Mesendoderm (in vitro differentiated cells): Measurements from ENCODE around the gene ZNRF1.
"Not testable (repeated sequence)": the region's sequence is repeated elsewhere in the genome, so short reads cannot be mapped to it uniquely, and the experiment has no call there.

Experiments used
- DNase-seq: peaks from one replicate; pipeline ENCODE4 v3.0.0; 2013
- H2AK5ac ChIP-seq: 2 replicates; pipeline ENCODE4 v1.6.1; 2013; ENCODE audit warnings: low read length, inconsistent platforms
- H2BK120ac ChIP-seq: 2 replicates; pipeline ENCODE4 v1.6.1; 2013; ENCODE audit warnings: low read depth, mild to moderate bottlenecking, low read length, moderate library complexity, mixed read lengths
- H2BK15ac ChIP-seq: replicated peaks from 2 replicates; pipeline ENCODE4 v1.6.1; 2013; ENCODE audit warnings: low read depth, mild to moderate bottlenecking, moderate library complexity
- H2BK5ac ChIP-seq: 2 replicates; pipeline ENCODE4 v1.6.1; 2013; ENCODE audit warnings: low read length, inconsistent platforms
- H3K18ac ChIP-seq: 2 replicates; pipeline ENCODE4 v1.6.1; 2013; ENCODE audit warnings: mild to moderate bottlenecking, low read length, mixed read lengths
- H3K23ac ChIP-seq: one replicate; pipeline ENCODE4 v1.6.1; 2013; ENCODE audit warnings: low read length
- H3K27ac ChIP-seq: 2 replicates; pipeline ENCODE4 v1.5.1; 2013; ENCODE audit warnings: low read depth, mild to moderate bottlenecking, inconsistent platforms, low read length, moderate library complexity
- H3K27me3 ChIP-seq: 2 replicates; pipeline ENCODE4 v1.6.1; 2013; ENCODE audit warnings: low read length, control low read depth, mild to moderate bottlenecking, inconsistent platforms; ENCODE audit not compliant: insufficient read depth, poor library complexity
- H3K36me3 ChIP-seq: 2 replicates; pipeline ENCODE4 v1.6.1; 2013; ENCODE audit warnings: low read length, inconsistent platforms; ENCODE audit not compliant: control insufficient read depth, insufficient read depth
- H3K4ac ChIP-seq: one replicate; pipeline ENCODE4 v1.6.1; 2013; ENCODE audit warnings: low read depth, mild to moderate bottlenecking, low read length, moderate library complexity
- H3K4me1 ChIP-seq: 2 replicates; pipeline ENCODE4 v1.6.1; 2013; ENCODE audit warnings: low read depth, low read length, inconsistent platforms; ENCODE audit not compliant: control insufficient read depth
- H3K4me2 ChIP-seq: 2 replicates; pipeline ENCODE4 v1.6.1; 2013; ENCODE audit warnings: low read length
- H3K4me3 ChIP-seq: 2 replicates; pipeline ENCODE4 v1.5.1; 2013; ENCODE audit warnings: mild to moderate bottlenecking, low read length
- H3K56ac ChIP-seq: one replicate; pipeline ENCODE4 v1.6.1; 2013; ENCODE audit warnings: low read length
- H3K79me1 ChIP-seq: 2 replicates; pipeline ENCODE4 v1.6.1; 2013; ENCODE audit warnings: low read length, inconsistent platforms
- H3K79me2 ChIP-seq: 2 replicates; pipeline ENCODE4 v1.6.1; 2013; ENCODE audit warnings: mild to moderate bottlenecking, low read length; ENCODE audit not compliant: control insufficient read depth, insufficient read depth
- H3K9ac ChIP-seq: 2 replicates; pipeline ENCODE4 v1.6.1; 2013; ENCODE audit warnings: low read length, inconsistent platforms
- H4K5ac ChIP-seq: one replicate; pipeline ENCODE4 v1.6.1; 2013; ENCODE audit warnings: low read length
- H4K8ac ChIP-seq: one replicate; pipeline ENCODE4 v1.6.1; 2013; ENCODE audit warnings: low read depth, mild to moderate bottlenecking, control low read depth, low read length, moderate library complexity
- WGBS: extraction: QIAGEN DNeasy Blood & Tissue Kit; methylation state at CpG from one replicate; pipeline ENCODE4 v1.1.7; 2013; ENCODE audit warnings: low lambda C conversion rate, missing lambda C conversion rate; ENCODE audit not compliant: insufficient coverage; ENCODE audit errors: extremely low coverage; 5-methylcytosine and 5-hydroxymethylcytosine counted together

ZNRF1 gene

GRCh38 chr16:74987027-74987681 lies 11.7 kb upstream of the ZNRF1 start:
- no peak overlapping the region for H3K4ac ChIP-seq
- peaks cover 10% of the 10 kb centered on the region for H3K79me2 ChIP-seq
- H3K27ac ChIP-seq: no peak overlapping the region
- WGBS: no CpG with 5 or more reads among the region's 8 CpGs
- H3K18ac ChIP-seq: no peak overlapping the region
- no peak overlapping the region for H3K4me2 ChIP-seq
- H3K56ac ChIP-seq: no peak overlapping the region
- no peak overlapping the region for H2BK5ac ChIP-seq
- H3K9ac ChIP-seq: no peak overlapping the region
- H3K27me3 ChIP-seq: no peaks in the 10 kb centered on the region
- H3K36me3 ChIP-seq: no peaks in the 10 kb centered on the region
- no peak overlapping the region for H2BK120ac ChIP-seq
- no peak overlapping the region for H4K5ac ChIP-seq
- H2BK15ac ChIP-seq: no peak overlapping the region
- H3K79me1 ChIP-seq: peaks cover 7% of the 10 kb centered on the region
- H3K4me1 ChIP-seq: no peaks in the 10 kb centered on the region
- H4K8ac ChIP-seq: no peak overlapping the region
- no peak overlapping the region for H3K4me3 ChIP-seq
- H2AK5ac ChIP-seq: no peak overlapping the region
- no peak overlapping the region for H3K23ac ChIP-seq
- no peak for DNase-seq

- not testable (repeated sequence) for H3K23ac ChIP-seq, H3K27ac ChIP-seq, H3K27me3 ChIP-seq, H3K4me3 ChIP-seq, H3K79me1 ChIP-seq, H4K5ac ChIP-seq, H3K9ac ChIP-seq, H3K79me2 ChIP-seq, H2AK5ac ChIP-seq, H3K4me2 ChIP-seq, H2BK15ac ChIP-seq, H4K8ac ChIP-seq, DNase-seq, H3K56ac ChIP-seq, H2BK5ac ChIP-seq, H3K36me3 ChIP-seq, H3K4ac ChIP-seq, H3K4me1 ChIP-seq, H2BK120ac ChIP-seq, H3K18ac ChIP-seq
- no CpG with 5 or more reads among the region's 3 CpGs for WGBS
These were observed 9.0 kb upstream of the ZNRF1 start for GRCh38 chr16:74989864-74990263.

GRCh38 chr16:74990832-74991231 lies 8.0 kb upstream of the ZNRF1 start:
- Histone ChIP-seq H4K8ac (no peak overlapping the region), H2BK15ac (no peak overlapping the region), H3K79me1 (no peaks in the 10 kb centered on the region), H3K4me3 (no peak overlapping the region), H3K36me3 (no peaks in the 10 kb centered on the region), H2BK120ac (no peak overlapping the region), H3K27me3 (no peaks in the 10 kb centered on the region), H3K18ac (no peak overlapping the region), H4K5ac (no peak overlapping the region), H3K27ac (no peak overlapping the region), H2AK5ac (no peak overlapping the region), H3K4me2 (no peak overlapping the region), H3K23ac (no peak overlapping the region), H3K4ac (no peak overlapping the region), H3K79me2 (no peaks in the 10 kb centered on the region), H3K9ac (no peak overlapping the region), H3K4me1 (no peaks in the 10 kb centered on the region), H2BK5ac (no peak overlapping the region), H3K56ac (no peak overlapping the region)
- no CpG with 5 or more reads among the region's 10 CpGs for WGBS
- DNase-seq: no peak

- WGBS: no CpG with 5 or more reads among the region's 5 CpGs
- Histone ChIP-seq H3K36me3 (no peaks in the 10 kb centered on the region), H2AK5ac (no peak overlapping the region), H2BK120ac (no peak overlapping the region), H3K4me2 (no peak overlapping the region), H3K27ac (no peak overlapping the region), H3K18ac (no peak overlapping the region), H3K23ac (no peak overlapping the region), H4K8ac (no peak overlapping the region), H3K79me2 (no peaks in the 10 kb centered on the region), H3K79me1 (no peaks in the 10 kb centered on the region), H3K4me1 (no peaks in the 10 kb centered on the region), H2BK5ac (no peak overlapping the region), H3K4ac (no peak overlapping the region), H3K4me3 (no peak overlapping the region), H3K9ac (no peak overlapping the region), H3K27me3 (no peaks in the 10 kb centered on the region), H4K5ac (no peak overlapping the region), H3K56ac (no peak overlapping the region), H2BK15ac (no peak overlapping the region)
- DNase-seq: no peak
These were observed 7.6 kb upstream of the ZNRF1 start for GRCh38 chr16:74991268-74991592.

- Histone ChIP-seq H3K9ac (no peak overlapping the region), H4K5ac (no peak overlapping the region), H2BK120ac (no peak overlapping the region), H3K79me2 (no peaks in the 10 kb centered on the region), H3K4ac (no peak overlapping the region), H3K27ac (no peak overlapping the region), H3K23ac (no peak overlapping the region), H3K18ac (no peak overlapping the region), H2AK5ac (no peak overlapping the region), H3K56ac (no peak overlapping the region), H3K79me1 (no peaks in the 10 kb centered on the region), H3K4me2 (no peak overlapping the region), H2BK15ac (no peak overlapping the region), H3K4me1 (no peaks in the 10 kb centered on the region), H3K27me3 (no peaks in the 10 kb centered on the region), H2BK5ac (no peak overlapping the region), H3K36me3 (no peaks in the 10 kb centered on the region), H4K8ac (no peak overlapping the region), H3K4me3 (no peak overlapping the region)
- no peak for DNase-seq
- no CpG with 5 or more reads among the region's 13 CpGs for WGBS
These were observed 7.0 kb upstream of the ZNRF1 start for GRCh38 chr16:74991593-74992403.
